Spinal cord (tissue), 10 donors: ENCODE measurements around the gene RIMOC1. TPM values are rescaled to one million over a fixed set of nuclear protein-coding genes. Genes with fewer than 3 reads are reported as not detected.

ENCODE experiments used
- DNase-seq, 6 donors: peaks; one replicate each; pipeline versions ENCODE4 v3.0.0 to v3.0.0-alpha.2; 2013 to 2015; ENCODE audit warnings: low spot score in 6 of 6, low read depth in 4 of 6
- H3K27ac ChIP-seq: one replicate; pipeline ENCODE4 v1.5.1; 2013; ENCODE audit warnings: low read depth, low read length, control low read depth
- H3K27me3 ChIP-seq: one replicate; pipeline ENCODE4 v1.6.1; 2013; ENCODE audit warnings: low read length; ENCODE audit not compliant: control insufficient read depth, insufficient read depth
- H3K36me3 ChIP-seq: one replicate; pipeline ENCODE4 v1.6.1; 2013; ENCODE audit warnings: low read length; ENCODE audit not compliant: control insufficient read depth, insufficient read depth
- H3K4me1 ChIP-seq: one replicate; pipeline ENCODE4 v1.6.1; 2013; ENCODE audit warnings: low read length; ENCODE audit not compliant: control insufficient read depth, insufficient read depth
- H3K4me3 ChIP-seq: one replicate; pipeline ENCODE4 v1.5.1; 2013; ENCODE audit warnings: low read depth, low read length, control low read depth
- H3K9me3 ChIP-seq: one replicate; pipeline ENCODE4 v1.6.1; 2013; ENCODE audit warnings: low read length; ENCODE audit not compliant: control insufficient read depth, insufficient read depth
- WGBS: methylation state at CpG from one replicate; pipeline ENCODE4 v1.1.5; 2013; ENCODE audit warnings: missing lambda C conversion rate; ENCODE audit not compliant: insufficient coverage; 5-methylcytosine and 5-hydroxymethylcytosine counted together
- polyA plus RNA-seq, 2 donors: library from polyadenylated mRNA; unstranded; fragments of 120-200 nt; gene quantifications; one replicate each; pipeline ENCODE4 v1.2.1, GENCODE V29; 2013; ENCODE audit not compliant: insufficient read length in 2 of 2
- total RNA-seq, 2 donors: library from RNA; depleted of rRNA in 1 of 2; stranded (reverse); fragments of 120-200 nt in 1 of 2; fragments of >200 nt in 1 of 2; gene quantifications; one replicate each; pipeline versions ENCODE4 v1.2.3 to v1.2.4, GENCODE V29; 2013 to 2014
- donor health status: healthy.

The RIMOC1 gene
- total and polyA plus RNA-seq, 4 donors, result 17.7 to 35.7 (median 30.6) TPM

DNA sequence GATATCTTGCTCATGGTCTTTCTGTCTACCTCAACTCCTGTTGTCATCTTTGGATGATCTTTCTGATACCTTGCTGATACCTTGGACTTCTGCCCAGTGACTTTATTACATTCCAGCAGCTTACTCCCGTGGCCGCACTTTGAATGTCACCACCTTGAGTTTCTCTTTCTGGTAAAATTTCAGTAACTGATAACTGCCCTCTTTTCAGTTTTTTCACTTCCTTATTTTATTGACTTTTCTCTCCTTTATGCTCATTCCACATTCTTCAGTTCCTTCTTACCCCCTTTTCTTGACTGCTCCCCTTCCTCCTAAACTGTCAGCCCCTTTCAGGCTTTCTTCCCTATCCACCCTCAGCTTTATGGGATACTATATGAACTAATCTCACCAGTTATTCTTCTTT is 14.0 kb downstream of the RIMOC1 start:
- 97% methylated on average over 2 of the region's 2 CpGs for WGBS
- Histone ChIP-seq H3K9me3 (no peaks in the 10 kb centered on the region), H3K4me3 (no peak overlapping the region), H3K36me3 (peaks cover 14% of the 10 kb centered on the region), H3K27ac (no peak overlapping the region), H3K27me3 (no peaks in the 10 kb centered on the region), H3K4me1 (no peaks in the 10 kb centered on the region)
- no peak for DNase-seq

DNA sequence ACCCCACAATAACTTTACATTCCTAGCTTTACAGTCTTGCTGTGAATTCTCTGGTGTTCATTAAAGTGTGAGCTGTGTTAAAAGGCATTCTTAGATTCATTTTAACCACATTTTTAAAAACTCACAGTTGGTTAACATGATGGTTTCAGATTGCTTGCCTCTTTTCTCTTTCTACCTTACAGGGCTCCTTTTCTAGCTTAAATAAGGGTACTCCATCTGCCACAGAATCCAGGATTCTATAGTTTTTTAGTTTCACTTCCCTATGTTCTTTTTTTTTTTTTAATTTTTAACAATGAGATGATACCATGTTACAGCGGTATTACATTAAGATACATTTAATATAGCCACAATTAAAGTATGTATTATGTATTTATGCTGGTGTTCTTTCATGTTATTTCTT is 17.0 kb downstream of the RIMOC1 start:
- no peak for DNase-seq
- Histone ChIP-seq H3K27ac (no peak overlapping the region), H3K4me3 (no peak overlapping the region), H3K4me1 (peaks cover 3% of the 10 kb centered on the region), H3K9me3 (no peaks in the 10 kb centered on the region), H3K27me3 (no peaks in the 10 kb centered on the region), H3K36me3 (peaks cover 9% of the 10 kb centered on the region)
- no CpG with 5 or more reads among the region's 1 CpG for WGBS

DNA sequence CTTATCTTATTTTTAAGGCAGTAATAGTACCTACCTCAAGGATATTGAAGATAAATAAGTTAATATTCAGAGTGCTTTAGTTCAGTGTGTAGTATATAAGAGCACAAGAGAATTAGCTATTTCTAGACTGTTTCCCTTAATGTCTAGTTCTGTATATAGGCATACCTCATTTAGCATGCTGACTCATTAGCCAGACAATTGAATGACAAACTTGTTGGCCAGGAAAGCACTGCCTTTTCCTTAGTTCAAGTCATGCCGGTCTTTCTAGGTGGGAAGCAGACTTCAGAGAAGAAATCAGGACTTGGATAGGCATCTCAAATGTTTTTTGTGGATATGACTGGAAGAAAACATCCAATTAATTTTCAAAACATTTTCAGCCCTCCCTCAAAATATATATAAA is 17.7 kb downstream of the RIMOC1 start:
- Histone ChIP-seq H3K9me3 (no peaks in the 10 kb centered on the region), H3K36me3 (peaks cover 9% of the 10 kb centered on the region), H3K4me3 (no peak overlapping the region), H3K27me3 (no peaks in the 10 kb centered on the region), H3K27ac (no peak overlapping the region), H3K4me1 (peaks cover 3% of the 10 kb centered on the region)
- no peak for DNase-seq
- no CpG with 5 or more reads among the region's 1 CpG for WGBS

DNA sequence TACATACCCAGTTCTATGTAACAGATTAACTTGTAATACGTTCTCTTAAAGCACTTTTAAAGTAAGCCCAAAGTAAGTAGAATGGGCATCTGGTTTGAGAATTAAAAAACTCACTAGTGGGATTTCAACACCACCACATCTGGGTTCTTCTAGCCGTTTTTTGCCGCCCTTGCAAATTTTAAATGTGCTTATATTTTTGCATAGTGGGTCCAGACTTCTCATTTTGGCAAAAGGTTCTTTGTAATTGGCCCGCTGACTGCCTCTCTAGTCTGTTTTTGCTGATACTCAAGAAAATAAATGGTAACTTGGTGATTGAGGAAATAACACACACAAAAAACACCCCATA is 20.4 kb downstream of the RIMOC1 start:
- Histone ChIP-seq H3K4me1 (peaks cover 3% of the 10 kb centered on the region), H3K27me3 (no peaks in the 10 kb centered on the region), H3K27ac (peak overlapping the region; percentile 80), H3K4me3 (peak overlapping the region; percentile 70), H3K9me3 (no peaks in the 10 kb centered on the region), H3K36me3 (peaks cover 2% of the 10 kb centered on the region)
- DNase-seq, result no peak
- no CpG with 5 or more reads among the region's 4 CpGs for WGBS

DNA sequence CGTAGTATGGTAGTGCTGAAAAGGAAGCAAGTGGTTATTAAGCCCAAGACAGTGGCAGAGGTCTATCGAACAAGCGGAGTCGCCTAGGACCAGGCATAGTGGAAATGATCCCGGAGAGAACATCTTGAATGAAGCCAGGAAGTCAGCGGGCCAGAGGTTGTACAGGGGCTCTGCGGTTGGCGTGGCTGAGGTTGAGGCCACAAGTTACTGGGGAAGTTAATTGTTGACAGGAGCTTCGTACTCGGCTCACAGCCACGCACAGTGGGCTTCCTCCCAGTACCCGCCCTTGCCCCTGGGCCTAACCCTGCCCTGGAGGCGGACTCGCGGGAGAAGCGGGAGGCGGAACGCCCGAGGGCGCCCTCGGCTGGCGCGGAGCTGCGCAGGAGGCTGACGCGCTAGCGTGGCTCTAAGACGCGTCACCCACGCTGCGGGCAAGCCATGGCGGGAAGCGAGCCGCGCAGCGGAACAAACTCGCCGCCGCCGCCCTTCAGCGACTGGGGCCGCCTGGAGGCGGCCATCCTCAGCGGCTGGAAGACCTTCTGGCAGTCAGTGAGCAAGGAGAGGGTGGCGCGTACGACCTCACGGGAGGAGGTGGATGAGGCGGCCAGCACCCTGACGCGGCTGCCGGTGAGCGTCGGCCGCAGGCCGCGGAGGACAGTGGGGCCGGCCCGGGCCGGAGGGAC is 20.9 kb downstream of the RIMOC1 start, which contains the start of gene FBXO4:
Gene FBXO4 (plus strand): TSS at position 410 of the 683 bp plus-strand sequence. CDS start 29 bp downstream, at position 439.
- Histone ChIP-seq H3K27me3 (no peaks in the 10 kb centered on the region), H3K4me3 (peak within 1 kb of the TSS; percentile 70), H3K36me3 (no peaks in the 10 kb centered on the region), H3K27ac (peak within 1 kb of the TSS; percentile 80), H3K9me3 (no peaks in the 10 kb centered on the region), H3K4me1 (peaks cover 3% of the 10 kb centered on the region)
- WGBS, result 2% methylated on average over 59 of the region's 60 CpGs
- peak; percentile 36 to 92 (median 70) for DNase-seq

DNA sequence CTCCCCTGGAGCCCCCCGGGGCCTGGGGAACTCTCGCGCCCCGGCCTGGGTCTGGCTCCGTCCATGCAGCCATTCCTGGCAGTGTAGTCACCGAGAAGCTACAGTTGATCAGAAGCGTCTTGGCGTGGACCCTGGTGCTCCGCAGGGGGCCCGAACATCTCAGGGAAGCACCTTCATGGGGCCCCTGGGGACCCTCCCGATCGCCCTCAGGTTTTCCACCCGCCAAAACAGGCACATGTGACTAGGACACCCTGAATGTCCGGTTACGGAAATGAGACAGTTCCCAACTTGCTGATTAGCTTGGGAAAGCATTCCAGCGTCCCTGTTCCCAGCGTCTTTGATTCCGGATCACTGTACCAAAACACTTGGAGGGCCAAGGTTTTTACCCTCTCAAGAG is 21.4 kb downstream of the RIMOC1 start:
- DNase-seq, result peak in 5 of 6 donors; percentile 12 to 66 (median 30)
- peaks cover 3% of the 10 kb centered on the region for H3K4me1 ChIP-seq
- WGBS, result 4% methylated on average over 15 of the region's 18 CpGs

DNA sequence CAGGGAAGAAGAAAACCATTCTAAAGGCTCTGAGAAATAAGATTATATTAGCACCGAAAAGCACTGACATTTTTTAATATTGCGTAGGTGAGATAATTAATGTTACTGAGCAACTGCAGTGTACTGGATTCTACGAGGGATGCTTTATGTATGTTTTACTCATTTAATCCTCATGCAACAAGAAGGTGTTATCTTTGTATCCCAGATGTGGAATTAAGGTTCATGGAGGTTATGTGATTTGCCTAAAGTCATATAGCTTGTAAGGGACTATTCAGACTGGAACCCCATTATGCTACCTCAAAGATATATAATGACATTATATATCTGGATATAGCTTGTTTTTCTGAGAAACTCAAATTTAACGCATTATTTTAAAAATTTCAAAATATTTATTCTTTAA is 23.5 kb downstream of the RIMOC1 start:
- H3K27me3 ChIP-seq, result no peaks in the 10 kb centered on the region
- WGBS, result 100% methylated on average over 2 of the region's 4 CpGs
- no peak overlapping the region for H3K4me3 ChIP-seq
- no peaks in the 10 kb centered on the region for H3K9me3 ChIP-seq
- no peak for DNase-seq
- H3K4me1 ChIP-seq, result peaks cover 3% of the 10 kb centered on the region
- H3K36me3 ChIP-seq, result peaks cover 2% of the 10 kb centered on the region
- no peak overlapping the region for H3K27ac ChIP-seq

More for the DNA sequence above, 21.4 kb downstream of the RIMOC1 start:
- peak overlapping the region; percentile 80 for H3K27ac ChIP-seq
- H3K27me3 ChIP-seq, result no peaks in the 10 kb centered on the region
- H3K4me3 ChIP-seq, result peak overlapping the region; percentile 70
- H3K36me3 ChIP-seq, result peaks cover 1% of the 10 kb centered on the region
- no peaks in the 10 kb centered on the region for H3K9me3 ChIP-seq

DNA sequence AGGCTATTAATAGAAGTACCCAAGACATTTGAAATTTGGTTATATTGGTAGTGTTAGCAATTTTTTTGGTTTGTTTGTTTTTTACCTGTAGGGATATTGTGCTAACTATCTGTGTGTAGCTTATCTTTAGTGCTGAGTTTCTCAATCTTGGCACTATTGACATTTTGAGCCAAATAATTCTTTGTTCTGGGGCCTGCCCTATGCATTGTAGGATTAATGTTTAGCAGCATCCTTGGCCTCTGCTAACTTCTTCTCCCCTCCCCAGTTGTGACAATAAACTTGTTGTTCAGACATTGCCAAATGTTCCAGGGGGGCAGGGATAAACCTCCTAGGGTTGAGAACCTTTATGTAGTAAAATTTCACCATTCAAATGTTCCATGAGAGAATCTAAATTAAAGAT is 24.9 kb downstream of the RIMOC1 start:
- DNase-seq, result no peak
- no peak overlapping the region for H3K4me3 ChIP-seq
- no peaks in the 10 kb centered on the region for H3K9me3 ChIP-seq
- peaks cover 3% of the 10 kb centered on the region for H3K4me1 ChIP-seq
- no peaks in the 10 kb centered on the region for H3K27me3 ChIP-seq
- peaks cover 2% of the 10 kb centered on the region for H3K36me3 ChIP-seq
- H3K27ac ChIP-seq, result no peak overlapping the region

DNA sequence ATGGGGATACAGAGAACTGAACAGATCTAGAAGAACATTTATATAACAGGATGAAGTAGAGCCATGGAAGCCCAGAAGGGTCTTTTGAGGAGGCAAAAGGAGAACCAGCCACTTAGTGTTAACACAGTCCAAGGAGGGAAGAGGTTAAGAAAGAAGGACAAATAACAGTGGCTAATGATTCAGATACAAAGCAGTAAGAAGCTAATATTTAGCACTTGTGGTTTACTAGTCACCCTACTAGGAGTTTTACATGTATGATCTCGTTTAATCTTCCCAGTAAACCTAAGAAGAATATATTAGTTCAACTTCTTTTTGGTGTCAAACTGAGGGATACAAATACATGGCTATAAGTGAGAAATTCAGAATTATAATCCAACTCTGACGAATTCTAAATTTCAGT is 28.6 kb downstream of the RIMOC1 start:
- Histone ChIP-seq H3K4me1 (no peaks in the 10 kb centered on the region), H3K9me3 (no peaks in the 10 kb centered on the region), H3K4me3 (no peak overlapping the region), H3K36me3 (peaks cover 2% of the 10 kb centered on the region), H3K27ac (no peak overlapping the region), H3K27me3 (no peaks in the 10 kb centered on the region)
- no CpG with 5 or more reads among the region's 2 CpGs for WGBS
- DNase-seq, result no peak

DNA sequence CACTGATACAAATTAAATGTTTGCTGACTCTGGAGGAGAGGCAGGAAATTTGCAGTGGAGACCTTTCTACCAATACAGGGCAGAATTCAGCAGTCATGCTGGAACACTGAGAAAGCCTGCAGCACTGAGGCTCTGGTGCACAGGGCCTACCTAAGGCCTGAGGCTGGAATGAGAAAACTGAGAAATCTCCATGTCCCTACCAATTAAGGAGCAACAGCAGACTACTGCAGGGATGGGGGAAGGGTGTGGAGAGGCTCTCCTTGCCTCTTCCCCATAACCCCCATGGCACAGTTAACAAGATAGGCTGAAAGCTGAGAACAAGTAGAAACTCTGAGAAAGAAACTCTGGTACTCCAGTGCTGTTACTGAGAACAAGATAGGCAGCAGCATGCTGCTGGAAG is 31.4 kb downstream of the RIMOC1 start:
- Histone ChIP-seq H3K4me3 (no peak overlapping the region), H3K4me1 (no peaks in the 10 kb centered on the region), H3K9me3 (no peaks in the 10 kb centered on the region), H3K36me3 (peaks cover under 1% of the 10 kb centered on the region), H3K27me3 (no peaks in the 10 kb centered on the region), H3K27ac (no peak overlapping the region)
- DNase-seq, result no peak
